Measurements from ENCODE around the gene FREY1.

GRCh38 chr11:45924927-45925326 is 17.9 kb upstream of the FREY1 start:
- TF ChIP-seq CTCF (IDR thresholded peaks at IDR 0.05) (no peak), EP300 (IDR thresholded peaks at IDR 0.05) (no peak), POLR2A (IDR thresholded peaks at IDR 0.05) (no peak)

Data from stomach (tissue), 4 donors.